Stimulated activated CD4-positive, alpha-beta T cell treated with anti-CD3 and anti-CD28 coated beads, Interleukin-12 subunit alpha, Interleukin-12 subunit beta, amount 100 ng/mL, for 24 hours (primary cell): ENCODE data around the gene DCUN1D4.
A peak's percentile ranks its signal among the peaks of the same experiment; 100 is the strongest.
"Not testable (repeated sequence)": the region's sequence is repeated elsewhere in the genome, so short reads cannot be mapped to it uniquely, and the experiment has no call there.

Source experiments
- DNase-seq, 2 experiments: peaks; one replicate each; pipeline ENCODE4 v3.0.0-alpha.2; 2020; ENCODE audit warnings: low read depth in 2 of 2

Gene DCUN1D4

DNA sequence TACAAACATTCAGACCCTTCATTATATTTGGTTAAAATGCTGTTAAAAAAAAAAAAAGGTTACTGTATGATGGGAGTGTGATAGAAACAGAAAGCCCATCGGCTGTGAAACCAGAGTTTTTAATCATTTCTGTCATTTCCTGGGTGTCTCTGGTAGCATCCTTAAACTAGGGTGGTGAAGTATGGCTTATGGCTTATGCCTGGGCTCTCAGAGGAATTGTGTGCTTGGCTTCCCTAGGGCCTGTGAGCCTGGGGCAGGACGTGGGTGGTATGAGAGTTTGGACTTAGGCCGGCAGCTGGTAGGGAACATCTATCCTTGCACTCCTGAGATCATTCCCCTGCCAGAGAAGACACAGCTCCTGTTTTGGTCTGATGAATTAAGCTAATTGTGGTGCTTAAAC is 52.2 kb downstream of the DCUN1D4 start:
- no peak for DNase-seq

DNA sequence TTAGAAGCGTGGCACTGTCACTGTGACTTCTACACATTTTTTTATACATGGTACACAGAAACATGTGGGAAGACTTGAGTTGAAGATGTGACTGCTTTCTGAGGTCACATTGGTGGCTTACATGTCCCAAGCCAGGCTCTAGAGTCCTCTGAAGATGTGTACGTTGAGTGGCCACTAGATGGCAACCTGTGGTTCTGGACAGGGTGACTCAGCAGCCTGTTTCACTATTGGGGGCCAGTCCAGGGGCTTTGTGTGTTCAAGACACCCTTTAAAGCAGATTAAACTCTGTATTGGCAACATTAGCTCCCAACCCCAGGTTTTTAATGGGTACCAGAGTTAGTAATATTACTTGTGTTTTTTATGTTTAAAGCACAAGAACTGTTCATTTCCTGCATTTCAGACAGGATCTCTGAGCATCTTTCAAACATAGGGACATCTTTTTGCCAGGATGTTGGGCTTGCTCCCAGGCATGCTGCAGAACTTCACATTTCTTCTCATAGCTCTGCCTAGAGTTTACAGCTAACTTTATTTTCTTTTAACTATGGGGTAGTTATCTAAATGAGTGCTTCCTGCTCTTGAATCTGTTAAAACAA is 53.0 kb downstream of the DCUN1D4 start:
- peak in 1 of 2 experiments; percentile 28 for DNase-seq

DNA sequence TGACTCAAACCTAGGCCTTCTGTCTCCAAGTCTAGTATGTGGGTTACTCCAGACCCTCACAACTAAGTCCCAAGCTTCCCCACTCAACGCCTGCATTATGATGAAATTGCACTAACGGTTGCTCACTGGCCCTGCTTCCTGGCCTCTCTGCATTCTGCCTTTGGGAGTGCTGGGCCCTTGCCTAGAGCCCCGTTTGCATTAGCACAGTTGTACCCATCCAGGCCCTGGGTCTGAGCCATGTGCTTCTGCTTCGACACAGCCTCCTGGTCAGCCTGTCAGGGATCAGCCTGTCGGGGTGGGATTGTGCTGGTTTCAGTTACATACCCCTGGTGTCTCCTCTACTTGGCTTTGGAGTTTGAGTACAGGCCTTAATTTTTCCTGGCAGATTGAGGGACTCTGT is 58.4 kb downstream of the DCUN1D4 start:
- DNase-seq = no peak

DNA sequence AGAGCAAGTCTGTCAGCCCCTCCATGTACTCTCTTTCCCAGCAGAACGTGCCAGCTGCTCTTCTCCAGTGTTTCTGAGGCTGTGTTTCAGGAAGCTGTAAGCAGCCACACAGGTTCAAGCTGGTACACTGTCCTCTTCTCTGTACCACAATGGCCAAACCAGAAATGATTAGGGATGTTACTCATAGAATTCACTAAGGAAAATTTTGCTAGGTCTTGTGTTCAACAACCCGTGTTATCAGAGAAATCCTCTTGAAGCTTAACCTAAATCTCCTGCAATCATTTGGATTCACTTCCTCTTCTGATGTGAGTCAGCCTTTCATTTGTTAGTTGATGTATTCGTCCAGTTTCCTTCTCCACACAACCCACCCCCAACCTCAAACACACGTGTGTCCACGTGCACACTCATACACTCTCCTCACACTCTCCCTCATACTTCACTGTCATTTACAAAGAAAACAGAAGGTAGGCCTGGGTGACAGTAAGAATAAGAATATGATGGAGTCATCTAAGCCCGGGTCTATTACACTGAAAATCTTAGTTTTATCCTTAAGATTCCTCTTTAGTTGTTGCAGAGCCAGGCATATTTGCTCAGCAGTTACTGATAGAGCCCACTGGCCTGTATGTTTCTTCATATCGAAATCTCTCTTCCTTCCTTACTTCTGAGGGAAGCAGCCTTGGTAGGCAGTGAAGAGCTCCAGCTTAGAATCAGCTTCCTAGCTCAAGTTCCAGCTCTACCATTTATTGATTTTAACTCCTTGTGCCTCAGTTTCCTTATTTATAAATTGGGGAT is 63.4 kb downstream of the DCUN1D4 start:
- no peak for DNase-seq

DNA sequence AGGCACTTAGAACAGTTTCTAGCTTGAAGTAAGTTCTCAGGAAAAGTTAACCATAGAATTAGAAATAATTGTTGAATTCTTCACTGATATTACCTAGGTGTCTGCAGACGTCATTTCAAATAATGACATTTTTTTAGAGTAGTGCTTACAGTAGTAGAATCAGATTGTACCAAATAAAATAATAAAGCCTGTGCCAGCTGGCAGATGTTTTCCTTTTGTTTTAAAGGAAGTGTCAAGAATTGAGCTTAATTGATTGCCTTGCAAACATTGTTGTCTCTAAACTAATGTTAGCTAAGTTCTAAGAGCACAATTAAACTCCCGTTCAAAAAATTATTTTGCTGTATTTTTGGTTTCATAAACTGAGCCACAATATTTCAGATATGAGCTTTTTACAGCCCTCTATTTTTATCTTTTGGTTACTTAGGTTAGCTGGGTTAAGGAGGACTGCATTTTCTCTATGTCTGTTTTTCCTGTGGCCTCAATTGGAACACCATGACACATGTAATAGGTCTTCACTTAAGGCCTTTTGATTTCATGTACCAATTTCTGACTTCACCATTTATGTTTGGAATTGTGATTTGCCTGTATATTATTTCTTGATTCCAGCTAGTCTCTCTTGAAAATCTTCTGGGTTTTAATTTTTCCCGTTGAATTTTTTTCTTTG is 64.2 kb downstream of the DCUN1D4 start:
- DNase-seq = no peak

DNA sequence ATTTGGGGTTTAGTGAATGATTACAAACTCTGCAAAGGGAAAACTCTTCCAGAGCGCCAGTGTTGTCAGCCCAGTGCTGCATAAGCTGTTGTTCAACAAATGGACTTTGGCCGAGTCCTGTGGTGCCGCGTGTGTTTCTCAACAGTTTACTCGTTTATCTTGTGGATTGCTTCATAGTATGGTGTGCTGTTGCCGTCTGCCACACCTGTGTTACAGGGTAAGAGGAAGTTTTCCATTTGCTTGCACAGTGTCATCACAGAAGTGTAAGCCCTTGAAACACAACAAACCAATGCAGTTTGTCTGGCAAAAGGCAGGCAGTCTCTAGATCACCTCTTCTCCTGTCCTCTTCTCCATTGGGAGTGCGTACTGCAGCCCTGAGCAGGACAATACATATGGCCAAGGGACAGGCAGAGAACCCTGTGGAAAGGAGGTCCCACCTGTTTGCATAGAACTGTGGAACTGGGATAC is 66.3 kb downstream of the DCUN1D4 start:
- DNase-seq = no peak

DNA sequence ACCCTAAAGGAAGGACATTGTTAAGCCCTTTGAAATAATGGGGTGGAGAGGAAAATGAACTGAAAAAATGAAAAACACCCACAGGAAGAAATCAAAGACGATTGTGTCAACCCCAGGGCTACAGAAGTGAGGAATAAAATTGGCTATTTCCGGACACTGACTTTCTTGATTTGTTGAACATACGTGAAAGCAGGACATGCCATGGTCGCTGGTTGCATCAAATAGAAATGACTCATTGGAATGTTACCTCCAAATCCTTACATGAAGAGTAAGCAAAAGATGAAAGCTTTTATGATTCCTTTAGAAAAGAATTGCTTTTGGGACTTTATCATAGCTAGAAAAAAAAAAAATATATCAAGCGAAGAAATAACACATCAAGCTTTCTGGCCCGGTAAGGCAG is 75.3 kb downstream of the DCUN1D4 start:
- DNase-seq = no peak

DNA sequence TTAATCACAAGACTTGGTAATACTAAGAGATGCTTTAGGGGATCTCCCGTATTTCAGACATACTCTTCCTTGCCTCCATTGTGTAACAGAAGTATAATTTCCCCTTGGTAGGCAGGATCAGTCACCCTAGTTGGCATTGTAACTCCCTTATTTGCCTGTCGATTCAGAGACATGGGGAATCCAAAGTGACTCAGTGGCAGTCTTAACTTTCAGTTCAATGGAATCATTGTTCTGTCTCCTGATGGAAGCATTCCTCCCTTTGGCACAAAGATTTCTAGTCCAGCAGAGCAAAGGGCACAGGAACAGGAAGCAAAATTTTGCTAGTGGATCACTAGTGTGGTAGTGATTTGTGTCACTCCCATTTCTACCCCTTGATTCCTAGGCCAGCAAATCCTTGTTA is 80.4 kb downstream of the DCUN1D4 start:
- no peak for DNase-seq

DNA sequence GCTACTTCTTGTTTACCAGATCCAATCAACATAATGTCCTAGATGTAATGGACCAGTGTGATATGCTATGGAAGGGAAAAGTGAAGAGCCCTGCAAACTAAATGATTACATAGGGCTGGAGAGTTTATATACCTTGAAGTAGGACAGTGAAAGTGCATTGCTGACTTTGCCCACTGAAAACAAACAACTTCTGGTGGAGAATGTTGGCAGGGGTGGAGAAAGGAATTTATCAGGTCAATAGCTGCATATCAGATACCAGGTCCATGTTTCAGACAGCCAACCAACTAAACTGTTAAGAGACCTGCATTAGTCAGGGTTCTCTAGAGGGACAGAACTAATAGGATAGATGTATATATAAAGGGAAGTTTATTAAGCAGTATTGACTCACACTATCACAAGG is 82.4 kb downstream of the DCUN1D4 start:
- DNase-seq = no peak

DNA sequence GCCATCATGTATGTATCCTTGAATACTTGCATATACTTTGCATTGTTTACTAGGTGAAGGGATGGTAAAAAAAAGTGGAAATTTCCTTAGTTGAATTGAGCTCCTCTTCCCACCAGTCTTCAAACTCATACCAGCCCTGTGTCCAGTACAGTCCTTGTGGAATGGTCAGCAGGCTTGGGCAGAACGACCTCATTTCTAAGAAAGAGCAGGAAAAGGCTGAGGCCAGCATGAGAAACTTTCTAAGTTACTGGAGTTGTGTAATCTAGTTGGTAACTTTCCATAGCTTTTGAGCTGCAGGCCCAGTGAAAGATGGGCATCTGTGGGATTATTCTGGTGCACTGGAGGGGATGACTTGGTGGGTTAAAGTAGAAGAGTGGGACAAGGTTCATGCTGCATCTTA is 87.6 kb downstream of the DCUN1D4 start:
- DNase-seq = no peak

DNA sequence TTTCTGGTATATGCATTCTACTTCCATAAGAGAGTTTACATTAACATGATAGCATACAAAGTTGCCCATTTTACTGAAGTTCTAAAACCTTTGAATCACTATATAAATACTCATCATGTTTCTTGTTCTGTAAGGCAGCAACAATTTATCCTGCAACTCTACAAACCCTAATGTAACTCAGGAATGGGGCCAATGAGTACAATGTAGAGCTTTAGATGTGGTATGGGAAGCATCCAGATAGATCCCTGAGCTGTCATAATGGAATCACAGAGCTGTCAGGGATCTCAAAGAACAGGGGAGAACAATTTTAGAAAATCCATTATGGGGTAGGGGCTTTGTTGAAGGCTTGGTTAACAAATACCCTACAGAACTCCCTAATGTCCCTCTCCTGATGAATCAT is 88.5 kb downstream of the DCUN1D4 start:
- DNase-seq = no peak

DNA sequence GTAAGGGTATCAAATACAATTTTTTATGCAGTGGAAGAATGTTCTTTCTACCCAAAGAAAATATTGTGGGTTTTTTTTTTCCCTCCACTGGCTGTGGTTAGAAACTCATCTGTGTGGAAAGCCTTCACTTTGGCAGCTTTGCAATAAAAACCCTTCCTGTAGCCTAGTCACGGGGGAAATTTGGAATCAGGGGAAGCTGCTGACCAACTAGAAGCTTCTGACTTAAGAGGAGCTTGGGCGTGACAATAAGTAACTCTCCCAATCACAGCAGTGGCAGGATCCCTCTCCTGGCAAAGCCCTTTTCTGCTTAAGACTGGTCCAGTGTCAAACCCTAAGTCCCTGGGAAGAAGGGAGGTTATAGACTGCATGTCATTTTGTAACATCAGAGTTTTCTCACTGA is 89.3 kb downstream of the DCUN1D4 start:
- no peak for DNase-seq

DNA sequence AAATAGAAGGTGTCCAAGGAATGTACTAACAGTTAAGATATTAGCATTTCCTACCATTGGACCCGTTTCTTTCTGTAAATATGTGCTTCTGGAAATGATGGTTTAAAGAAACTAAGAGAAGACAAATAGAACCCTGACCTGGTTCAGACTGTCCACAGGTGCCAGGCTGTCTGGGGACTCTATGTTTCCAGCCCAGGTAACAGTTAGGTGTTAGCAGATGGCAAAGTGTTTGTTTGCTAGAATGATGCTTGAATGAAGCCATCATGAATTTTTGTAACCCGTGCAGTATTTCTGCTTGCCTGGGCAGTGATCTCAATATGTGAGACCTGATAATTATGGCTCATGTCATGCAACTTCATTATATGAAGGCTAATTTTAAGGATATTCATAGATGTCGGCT is 89.7 kb downstream of the DCUN1D4 start:
- DNase-seq = no peak

DNA sequence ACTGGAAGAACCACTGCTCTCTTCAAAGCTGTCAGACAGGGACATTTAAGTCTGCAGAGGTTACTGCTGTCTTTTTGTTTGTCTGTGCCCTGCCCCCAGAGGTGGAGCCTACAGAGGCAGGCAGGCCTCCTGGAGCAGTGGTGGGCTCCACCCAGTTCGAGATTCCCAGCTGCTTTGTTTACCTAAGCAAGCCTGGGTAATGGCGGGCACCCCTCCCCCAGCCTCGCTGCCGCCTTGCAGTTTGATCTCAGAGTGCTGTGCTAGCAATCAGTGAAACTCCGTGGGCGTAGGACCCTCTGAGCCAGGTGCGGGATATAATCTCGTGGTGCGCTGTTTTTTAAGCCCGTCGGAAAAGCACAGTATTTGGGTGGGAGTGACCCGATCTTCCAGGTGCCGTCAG is 97.5 kb downstream of the DCUN1D4 start:
- DNase-seq = not testable (repeated sequence)

DNA sequence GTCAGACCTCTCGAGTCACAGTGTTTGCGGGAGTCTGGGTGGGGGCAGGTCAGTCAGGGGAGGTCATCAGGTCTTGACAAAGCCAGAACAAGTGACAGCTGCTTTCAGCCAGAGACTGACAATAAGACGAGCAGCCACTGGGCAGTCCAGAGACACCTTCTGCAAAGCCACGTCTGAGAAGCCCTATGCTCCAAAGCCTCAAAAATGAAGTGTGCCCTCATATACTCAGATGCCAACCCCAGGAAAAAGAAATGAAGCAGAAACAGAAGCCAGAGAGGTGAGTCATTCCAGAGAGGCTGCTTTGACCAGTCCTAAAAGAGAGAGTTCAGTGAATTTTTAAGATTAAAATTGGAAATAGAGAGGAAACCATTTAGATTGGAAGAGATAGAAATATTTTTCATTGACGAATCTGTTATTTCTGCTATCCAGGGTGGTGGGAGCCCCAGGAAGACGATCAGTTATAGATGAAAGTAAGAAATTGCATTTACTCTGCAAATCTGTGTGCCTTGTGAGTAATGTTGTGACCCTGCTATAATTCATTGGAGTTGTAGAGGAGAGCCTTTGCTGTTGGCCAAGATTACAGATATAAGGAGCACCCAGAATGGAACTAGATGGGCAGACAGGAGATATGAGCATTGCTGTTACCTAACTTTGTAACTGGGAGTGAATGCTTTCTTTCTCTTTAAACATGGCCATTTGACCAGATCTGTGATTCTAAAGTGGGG is 99.3 kb downstream of the DCUN1D4 start:
- DNase-seq = no peak

DNA sequence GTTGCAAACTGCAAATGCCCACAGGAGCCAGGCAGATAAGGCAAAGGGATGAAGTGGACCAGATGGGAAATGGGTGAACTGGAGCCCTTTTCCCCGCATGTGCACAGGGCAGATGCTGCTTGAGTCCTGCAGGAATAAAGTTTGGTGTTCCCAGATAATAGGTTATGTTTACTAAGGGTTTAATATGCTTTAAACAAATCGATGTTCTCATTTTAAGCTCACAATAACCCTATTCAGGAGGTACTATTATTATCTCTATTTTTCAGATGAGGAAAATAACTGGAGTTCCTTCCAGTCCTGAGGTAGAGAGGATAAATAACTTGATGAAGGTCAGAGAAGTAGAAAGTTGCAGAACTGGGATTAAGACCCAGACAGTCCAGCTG is 99.9 kb downstream of the DCUN1D4 start:
- no peak for DNase-seq

DNA sequence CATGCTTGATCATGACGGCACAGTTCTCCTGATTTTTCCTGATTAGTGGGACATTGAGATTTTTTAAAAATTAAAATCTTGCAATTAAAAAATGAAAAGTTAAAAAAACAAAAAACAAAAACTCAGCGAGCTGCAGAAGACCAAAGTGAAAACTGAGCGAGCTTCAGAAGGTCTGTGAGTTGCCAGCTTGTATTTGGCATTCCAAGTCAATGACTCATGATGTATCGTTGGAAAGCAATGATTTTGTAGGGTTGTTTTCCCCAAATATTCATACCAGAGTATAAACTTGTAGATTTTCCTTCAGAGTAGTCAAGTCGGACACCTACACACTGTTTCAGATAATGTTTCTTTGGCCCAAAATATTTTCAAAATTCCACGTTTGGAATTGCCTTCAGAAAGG is 100.3 kb downstream of the DCUN1D4 start:
- DNase-seq = no peak

DNA sequence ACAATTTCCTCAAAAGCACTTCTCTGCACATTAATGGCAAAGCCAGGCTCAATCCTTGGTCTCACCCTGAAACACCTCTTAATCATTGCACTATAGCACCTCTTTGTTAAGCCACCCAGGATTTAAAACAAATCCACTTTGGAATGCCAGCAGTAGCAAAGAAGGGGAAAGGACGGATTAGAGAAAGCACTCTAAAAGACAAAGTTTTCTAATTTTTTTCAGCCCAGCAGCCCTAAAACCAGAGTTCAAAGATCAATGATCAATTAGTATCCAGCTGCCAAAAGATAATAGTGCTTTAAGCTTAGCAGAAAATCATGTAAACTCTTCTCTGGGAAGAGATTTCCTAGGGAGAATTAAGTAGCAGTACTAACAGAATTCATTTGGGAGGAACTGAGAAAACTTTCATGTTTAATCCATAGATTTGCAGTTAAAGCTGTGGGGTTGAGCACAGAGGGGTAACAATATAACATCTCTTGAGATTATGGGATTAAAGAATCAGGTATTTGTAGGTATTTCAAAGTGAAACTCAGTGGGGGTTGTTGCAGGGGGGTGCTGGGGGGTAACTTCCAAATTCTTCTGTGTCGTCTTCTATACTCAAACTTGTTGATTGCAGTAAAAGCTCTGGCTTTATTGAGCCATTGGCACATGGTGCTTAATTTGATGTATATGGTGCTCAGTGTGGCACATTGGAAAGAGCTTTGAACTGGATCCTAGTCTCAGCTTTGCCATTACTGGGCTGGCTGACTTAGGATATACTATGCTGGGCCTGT is 115.4 kb downstream of the DCUN1D4 start:
- no peak for DNase-seq

DNA sequence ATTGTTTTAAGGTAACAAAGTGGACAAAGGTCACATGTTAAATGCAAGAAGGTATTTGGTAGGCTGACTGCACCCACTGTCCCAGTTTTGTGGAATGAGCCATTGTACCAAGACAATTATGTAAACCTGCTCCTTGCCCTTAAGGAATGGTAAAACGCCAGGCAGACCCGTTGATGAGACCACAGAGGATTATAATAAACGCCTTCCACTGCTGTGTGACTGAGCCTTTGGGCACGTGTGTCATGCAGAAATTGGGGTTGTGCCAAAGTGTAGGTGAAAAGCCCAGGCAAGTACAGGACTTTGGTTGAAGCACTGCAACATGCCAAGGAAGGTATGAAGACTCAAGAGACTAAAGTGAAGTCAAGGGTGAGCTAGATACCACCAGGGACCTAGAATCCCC is 117.5 kb downstream of the DCUN1D4 start:
- DNase-seq = no peak

DNA sequence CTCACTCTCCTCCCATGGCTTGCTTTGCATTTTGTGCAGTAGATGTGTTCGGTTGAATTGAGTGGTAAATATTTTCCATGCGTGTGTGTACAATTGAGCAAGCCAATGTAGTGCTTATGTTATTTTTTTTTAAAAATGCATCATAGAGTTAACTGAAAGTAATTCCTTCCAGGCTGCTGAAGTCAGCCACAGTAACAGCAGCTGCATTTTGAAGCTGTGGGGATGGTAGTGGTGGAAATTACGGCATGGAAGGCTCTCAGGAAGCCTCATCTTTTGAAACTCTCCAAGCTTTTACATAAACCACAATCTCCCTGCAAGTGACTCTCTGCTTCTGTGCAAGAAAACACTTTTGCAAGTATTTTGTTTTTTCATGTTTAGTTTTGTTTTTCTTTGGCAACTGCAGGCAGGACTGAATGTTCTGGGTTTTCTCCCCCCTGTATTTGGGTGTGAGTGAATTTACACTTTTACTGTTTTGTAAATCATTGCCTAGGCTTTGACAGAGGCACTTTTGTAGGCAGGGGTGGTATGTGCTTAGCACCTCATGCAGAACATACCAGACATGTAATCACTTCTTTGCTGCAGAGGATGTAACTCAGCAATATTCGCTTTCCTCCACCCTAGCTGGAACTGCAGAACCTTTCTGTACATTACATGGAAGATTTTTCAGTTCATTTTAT is 121.0 kb downstream of the DCUN1D4 start:
- no peak for DNase-seq

DNA sequence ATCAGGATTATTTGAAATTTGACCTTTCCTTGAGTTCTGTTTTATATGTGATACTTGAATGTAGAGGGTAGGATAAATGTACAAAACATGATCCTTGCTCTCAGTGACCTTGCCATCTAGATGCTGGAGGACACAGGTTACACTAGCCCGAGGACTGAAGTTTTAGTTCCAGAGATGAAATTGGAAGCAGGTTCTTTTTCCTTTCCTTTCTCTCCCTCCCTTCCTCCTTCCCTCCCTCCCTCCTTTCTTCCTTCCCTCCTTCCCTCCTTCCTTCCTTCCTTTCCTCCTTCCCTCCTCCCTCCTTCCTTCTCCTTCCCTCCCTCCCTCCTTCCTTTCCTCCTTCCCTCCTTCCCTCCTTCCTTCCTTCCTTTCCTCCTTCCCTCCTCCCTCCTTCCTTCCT is 122.9 kb downstream of the DCUN1D4 start:
- DNase-seq = no peak
